Activated naive CD4-positive, alpha-beta T cell treated with anti-CD3 and anti-CD28 coated beads, Interleukin-2, amount 50 U/mL, for 16 hours (primary cell): ENCODE measurements around the gene CHST8.

ENCODE experiments used
- DNase-seq: peaks from one replicate; pipeline ENCODE4 v3.0.0-alpha.2; 2020

Gene CHST8

GRCh38 chr19:33799476-33799875 is 177.7 kb downstream of the CHST8 start:
- DNase-seq = no peak

DNA sequence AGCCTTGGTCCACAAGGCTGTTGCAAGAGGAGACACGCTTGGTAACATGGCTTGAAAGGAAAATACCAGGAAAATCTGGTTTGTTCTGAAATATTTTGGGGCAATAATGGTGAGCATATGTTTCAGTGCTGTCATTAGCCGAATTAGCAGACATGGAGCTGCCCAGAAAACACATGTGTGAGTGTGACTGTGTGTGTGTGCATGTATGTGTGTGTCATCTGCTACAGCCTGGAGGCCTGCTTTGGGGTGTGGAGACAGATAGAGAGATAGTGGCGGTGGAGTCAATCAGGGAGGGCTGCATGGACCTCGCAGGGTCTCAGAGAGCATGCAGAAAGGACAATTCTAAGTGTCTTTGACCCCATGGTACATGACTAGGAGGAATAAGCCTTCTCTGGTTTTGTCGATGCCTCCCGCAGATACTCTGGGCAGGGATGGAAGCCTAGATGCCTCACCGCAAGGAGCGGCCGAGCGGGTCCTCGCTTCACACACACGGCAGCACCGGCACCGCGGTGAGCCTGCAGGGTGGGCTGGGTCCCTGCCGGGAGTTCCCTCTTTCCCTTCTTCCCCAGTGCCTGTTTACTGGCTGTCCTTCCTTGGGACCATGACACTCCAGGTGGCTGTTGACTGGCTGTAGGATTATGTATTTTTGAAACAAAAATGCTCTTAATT is 178.4 kb downstream of the CHST8 start:
- DNase-seq = no peak

DNA sequence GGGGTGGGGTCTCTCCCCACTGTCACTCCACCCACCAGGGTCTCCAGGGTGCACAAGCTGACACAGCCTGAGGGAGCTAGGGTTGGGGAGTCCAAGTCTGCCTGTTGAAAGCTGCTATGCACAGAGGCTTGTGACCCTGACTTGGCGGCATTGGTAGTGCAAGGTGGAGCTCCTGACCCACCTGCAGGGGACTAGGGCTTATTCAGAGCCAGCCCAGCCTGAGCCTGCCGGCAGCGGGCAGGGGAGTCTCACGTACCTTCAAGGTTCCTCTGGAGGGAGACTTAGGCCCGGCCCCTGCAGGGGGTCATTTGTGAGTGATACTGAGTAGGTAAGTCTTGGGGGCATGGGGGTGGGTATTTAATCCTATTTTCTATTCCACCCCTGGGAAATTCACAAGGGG is 179.7 kb downstream of the CHST8 start:
- no peak for DNase-seq

DNA sequence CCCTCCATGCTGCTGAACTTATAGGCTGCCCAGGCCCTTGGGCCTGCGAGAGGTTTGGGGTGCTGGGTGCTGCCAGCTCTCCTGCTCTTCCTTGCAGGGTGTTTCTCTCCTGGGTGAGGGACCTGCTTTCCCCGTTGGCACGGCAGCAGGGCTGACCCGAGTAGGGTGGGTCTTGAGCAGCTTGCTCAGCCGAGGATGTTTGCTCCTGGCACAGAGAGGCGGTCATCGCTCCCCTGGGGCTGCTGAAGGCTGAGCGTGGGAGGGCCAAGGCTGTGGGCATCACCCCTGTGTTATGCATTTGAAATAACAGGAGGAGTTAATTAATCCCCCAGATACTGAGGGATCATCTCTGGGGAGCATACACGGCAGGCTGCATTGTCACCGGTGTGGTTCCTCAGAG is 180.2 kb downstream of the CHST8 start:
- DNase-seq = no peak

DNA sequence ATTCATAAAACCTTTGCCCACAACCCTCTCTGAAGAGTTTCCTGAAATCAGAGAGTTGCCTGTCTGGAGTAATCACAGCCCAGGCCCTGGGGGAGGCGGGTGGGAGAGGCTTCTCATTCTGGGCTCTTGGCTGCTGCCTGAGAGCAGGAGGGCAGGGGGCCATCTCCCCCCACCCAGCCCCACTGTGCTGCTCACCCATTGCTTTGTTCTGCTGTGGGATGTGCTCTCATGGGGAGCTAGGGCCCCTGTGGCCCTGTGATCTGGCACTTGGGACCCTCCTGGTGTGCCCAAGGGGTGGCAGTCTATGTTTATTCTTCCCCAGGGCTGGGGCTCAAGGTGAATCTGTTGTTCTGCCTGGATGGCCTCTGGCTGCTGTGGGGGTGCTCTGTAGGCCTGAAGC is 181.0 kb downstream of the CHST8 start:
- DNase-seq = no peak

- no peak for DNase-seq
These were observed 181.6 kb downstream of the CHST8 start for GRCh38 chr19:33803383-33803782.

DNA sequence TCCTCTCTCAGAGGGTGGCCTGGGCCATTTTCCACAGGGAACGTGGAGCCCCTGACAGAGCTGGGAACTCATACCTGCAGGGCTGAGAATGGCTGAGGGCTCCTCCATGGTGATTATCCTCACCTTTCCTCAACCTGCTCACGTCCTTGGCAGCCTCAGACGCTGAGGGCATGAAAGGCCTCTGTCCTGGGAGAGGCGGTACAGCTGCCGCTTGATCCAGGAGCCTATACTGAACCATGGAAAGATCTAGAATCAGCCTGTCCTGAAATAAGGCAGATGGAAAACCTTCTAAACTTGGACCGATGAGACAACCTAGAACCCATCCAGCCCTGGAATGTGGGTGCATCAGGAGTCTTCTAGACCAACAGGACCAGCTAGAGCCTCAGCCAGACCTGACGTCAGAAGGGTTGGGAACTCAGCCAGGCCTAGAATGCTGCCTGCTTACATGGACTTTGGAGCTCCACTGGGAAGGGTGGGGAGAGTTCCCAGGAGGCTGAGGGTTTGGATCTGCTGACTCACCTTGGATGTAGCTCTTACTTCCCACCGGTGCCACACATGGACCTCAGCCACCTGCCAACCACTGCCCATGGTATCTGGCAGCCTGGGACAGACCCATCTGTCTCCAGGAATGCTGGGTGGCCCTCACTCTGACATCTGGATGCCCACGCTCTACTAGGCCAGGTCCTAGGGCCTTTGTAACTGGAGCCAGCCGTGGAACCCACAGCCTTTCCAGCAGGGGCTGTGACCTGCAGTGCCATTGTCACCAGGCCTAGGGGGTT is 182.5 kb downstream of the CHST8 start:
- no peak for DNase-seq

- no peak for DNase-seq
These were observed 183.6 kb downstream of the CHST8 start for GRCh38 chr19:33805313-33805712.

DNA sequence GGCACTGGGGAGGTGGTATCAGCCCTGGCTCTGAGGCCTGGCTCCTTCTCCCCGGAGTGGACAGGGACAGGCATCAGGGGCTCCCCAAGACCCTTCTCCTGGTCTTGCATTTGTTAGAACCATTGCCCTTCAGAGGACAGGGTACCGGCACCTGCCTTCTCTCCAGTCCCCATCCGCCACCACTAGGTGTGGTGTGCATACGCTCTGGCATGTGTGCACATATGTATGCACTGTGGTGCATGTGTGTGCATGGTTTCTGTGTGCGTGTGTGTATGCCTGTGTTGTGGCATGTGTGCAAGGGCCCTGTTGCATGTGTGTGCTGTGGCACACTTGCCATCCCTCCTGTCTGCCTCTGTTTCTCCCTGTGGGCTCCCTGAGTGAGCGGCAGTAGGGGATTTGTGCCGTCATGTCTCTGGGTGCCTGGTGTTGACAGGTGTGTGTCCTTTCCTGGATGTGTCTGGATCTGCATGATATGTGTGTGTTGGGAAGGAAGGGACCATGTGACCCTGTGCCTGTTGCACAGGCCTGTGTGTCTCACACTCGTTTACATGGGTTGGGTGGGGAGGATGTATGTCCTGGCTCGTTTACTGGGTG is 184.2 kb downstream of the CHST8 start:
- DNase-seq = no peak

DNA sequence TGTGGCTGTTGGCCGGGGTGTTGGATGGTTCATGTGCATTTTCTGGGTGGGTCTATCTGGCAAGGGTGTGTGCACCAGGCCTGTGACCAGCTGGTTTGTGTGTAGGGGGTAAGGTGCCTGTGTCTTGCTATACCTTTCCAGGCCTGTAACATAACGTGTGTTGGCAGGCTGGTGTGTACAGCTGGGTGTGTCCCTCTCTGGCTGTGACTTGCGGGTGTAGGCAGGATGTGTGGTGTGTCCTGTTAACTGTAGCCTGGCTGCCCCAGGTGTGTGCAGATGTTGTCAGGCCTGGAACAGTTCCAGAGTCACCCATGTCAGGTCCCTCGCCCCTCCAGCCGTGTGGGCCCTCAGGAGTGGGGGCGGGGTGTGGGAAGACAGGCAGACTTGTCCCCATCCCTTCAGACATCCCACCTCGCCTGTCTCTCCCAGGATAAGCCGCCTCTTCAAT is 184.7 kb downstream of the CHST8 start:
- DNase-seq = no peak

- no peak for DNase-seq
These were observed 186.6 kb downstream of the CHST8 start for GRCh38 chr19:33808399-33808798.

- DNase-seq = no peak
These were observed 188.2 kb downstream of the CHST8 start for GRCh38 chr19:33809960-33810359.

GRCh38 chr19:33810821-33811220 is 189.1 kb downstream of the CHST8 start:
- no peak for DNase-seq

- no peak for DNase-seq
These were observed 189.5 kb downstream of the CHST8 start for GRCh38 chr19:33811246-33811645.

DNA sequence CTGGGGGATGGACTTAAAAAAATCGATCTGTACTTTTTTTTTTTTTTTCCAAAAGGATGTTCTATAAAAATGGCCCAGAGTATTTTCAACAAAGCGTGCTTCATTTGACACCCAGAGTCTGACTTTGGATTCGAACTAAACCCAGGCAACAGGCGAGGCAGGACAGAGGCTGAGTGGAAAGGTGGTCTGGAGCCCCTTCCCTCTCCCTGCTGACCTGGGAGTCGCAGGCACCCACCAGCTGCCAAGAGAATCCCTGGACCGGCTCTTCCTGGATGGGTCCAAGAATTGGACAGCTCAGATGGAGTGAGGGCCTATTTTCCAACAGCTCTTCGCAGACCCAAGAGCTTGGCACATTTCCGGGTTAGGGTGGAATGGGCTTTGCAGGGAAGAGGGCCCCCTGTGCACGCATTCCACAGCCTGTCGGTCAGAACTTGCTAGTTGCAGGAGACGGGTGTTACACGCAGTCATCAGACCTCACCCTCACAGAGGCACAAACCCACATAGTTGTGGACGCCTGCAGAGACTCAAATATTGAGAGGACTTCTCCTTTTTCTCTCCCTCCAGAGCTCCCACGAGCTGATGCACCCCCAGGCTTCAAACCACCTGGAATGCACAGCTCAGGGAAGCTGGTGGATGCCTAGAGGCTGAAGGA is 190.1 kb downstream of the CHST8 start:
- DNase-seq = no peak

- no peak for DNase-seq
These were observed 190.9 kb downstream of the CHST8 start for GRCh38 chr19:33812388-33813330.

GRCh38 chr19:33813391-33814101 is 191.8 kb downstream of the CHST8 start:
- DNase-seq = no peak

DNA sequence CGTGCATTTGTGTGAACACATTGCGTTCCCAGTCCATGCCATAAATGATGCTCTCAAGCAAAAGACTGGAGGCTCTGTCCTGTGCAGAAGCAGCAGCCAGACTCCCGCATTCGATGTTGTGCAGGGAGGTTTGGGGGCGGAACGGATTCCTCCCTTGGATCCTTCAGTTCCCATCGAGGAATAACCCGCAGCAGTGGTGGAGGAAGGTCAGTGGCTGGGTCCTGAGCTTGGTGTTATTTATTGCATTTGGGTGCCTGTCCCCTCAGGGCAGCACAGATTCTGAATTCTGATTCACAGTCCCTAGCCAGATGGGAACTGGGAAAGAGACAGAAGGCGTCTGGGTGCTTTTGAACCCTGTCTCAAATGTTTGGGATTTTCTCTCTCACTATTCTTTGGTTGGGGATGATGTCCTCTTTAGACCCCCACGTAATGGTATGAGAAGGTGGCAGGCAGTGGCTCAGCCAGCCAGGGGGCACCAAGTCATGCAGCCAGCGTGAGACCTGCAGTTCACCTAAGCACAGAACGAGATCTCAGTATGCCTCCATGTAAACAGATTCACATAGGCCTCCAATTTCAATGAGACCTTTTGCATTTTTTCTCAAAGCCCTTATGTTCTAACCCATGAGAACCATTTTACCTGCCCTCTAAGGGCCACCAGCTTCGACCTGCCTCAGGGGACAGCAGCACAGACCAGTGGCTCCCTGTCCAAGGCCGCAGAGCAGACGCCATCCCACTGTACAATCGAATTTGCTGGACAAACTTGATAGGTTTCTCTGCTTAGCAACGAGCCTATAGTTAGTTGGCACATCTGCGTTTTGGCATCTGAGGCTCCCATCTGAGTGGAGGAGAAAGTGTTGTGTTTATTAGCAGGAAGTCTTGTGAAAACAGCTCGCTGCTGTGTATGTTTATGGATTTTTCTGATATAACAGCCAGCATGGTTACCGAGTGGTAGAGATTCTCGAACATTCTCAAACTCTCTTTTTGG is 192.7 kb downstream of the CHST8 start:
- DNase-seq = no peak

GRCh38 chr19:33815380-33816340 is 193.9 kb downstream of the CHST8 start:
- no peak for DNase-seq
